Measurements from ENCODE around the gene COQ6.
"Not testable (repeated sequence)": the region's sequence is repeated elsewhere in the genome, so short reads cannot be mapped to it uniquely, and the experiment has no call there.

- TF ChIP-seq CTCF, EP300, POLR2AphosphoS5, POLR2A (IDR thresholded peaks at IDR 0.05): not testable (repeated sequence)
Measured at GRCh38 chr14:73988656-73989055, 38.6 kb downstream of the COQ6 start.
